ENCODE results near the gene BTG2. TPM values are rescaled to one million over a fixed set of nuclear protein-coding genes. Genes with fewer than 3 reads are reported as not detected.

The BTG2 gene
- total and polyA plus RNA-seq, 12 donors, result 11.4 to 175 (median 49.3) TPM

- Histone ChIP-seq H3K36me3 (replicated peaks in 1 of 2) (peaks cover 0 to 22% of the 10 kb centered on the region in 2 donors), H3K4me3 (peak overlapping the region in 1 of 4 donors; percentile 97), H3K4me1 (replicated peaks in 1 of 2) (peaks cover 14 to 36% of the 10 kb centered on the region in 2 donors), H3K27me3 (no peaks in the 10 kb centered on the region), H3K9me3 (replicated peaks in 1 of 3) (no peaks in the 10 kb centered on the region), H3K27ac (peak overlapping the region; percentile 69 to 98 (median 80))
- peak in 1 of 7 donors; percentile 60 for DNase-seq
- 78 to 82% (median 80%) methylated on average over 9 of the region's 9 CpGs for WGBS, 4 donors
- intact Hi-C loops (cut with DNase I), result no loop called here
- TF ChIP-seq CTCF (IDR thresholded peaks at IDR 0.05) (no peak), POLR2A (IDR thresholded peaks at IDR 0.05) (no peak)
Measured at GRCh38 chr1:203304391-203304918, 864 bp upstream of the BTG2 start.

GRCh38 chr1:203305809-203306088, 430 bp downstream of the BTG2 start:
- Histone ChIP-seq H3K4me1 (replicated peaks in 1 of 2) (peaks cover 14 to 44% of the 10 kb centered on the region in 2 donors), H3K27me3 (no peaks in the 10 kb centered on the region), H3K9me3 (replicated peaks in 1 of 3) (no peaks in the 10 kb centered on the region), H3K36me3 (replicated peaks in 1 of 2) (peaks cover 0 to 22% of the 10 kb centered on the region in 2 donors), H3K4me3 (peak overlapping the region; percentile 78 to 97 (median 94)), H3K27ac (peak overlapping the region; percentile 78 to 98 (median 93))
- TF ChIP-seq CTCF (IDR thresholded peaks at IDR 0.05) (no peak), POLR2A (IDR thresholded peaks at IDR 0.05) (no peak)
- intact Hi-C loops (cut with DNase I), result no loop called here
- DNase-seq, result peak in 1 of 7 donors; percentile 37
- 0 to 1% (median 0%) methylated on average over 1 to 21 of the region's 21 CpGs for WGBS, 4 donors

- Histone ChIP-seq H3K27ac (peak overlapping the region; percentile 78 to 98 (median 93)), H3K9me3 (replicated peaks in 1 of 3) (no peaks in the 10 kb centered on the region), H3K4me1 (replicated peaks in 1 of 2) (peaks cover 14 to 44% of the 10 kb centered on the region in 2 donors), H3K27me3 (no peaks in the 10 kb centered on the region), H3K4me3 (peak overlapping the region; percentile 78 to 97 (median 94)), H3K36me3 (replicated peaks in 1 of 2) (peaks cover 0 to 22% of the 10 kb centered on the region in 2 donors)
- peak; percentile 82 to 91 (median 85) for DNase-seq
- TF ChIP-seq POLR2A (IDR thresholded peaks at IDR 0.05) (peak in 1 of 2 donors; percentile 57), CTCF (IDR thresholded peaks at IDR 0.05) (peak in 2 of 6 experiments; percentile 19 to 24)
- intact Hi-C loops (cut with DNase I), result no loop called here
- WGBS, 4 donors, result 1 to 2% (median 1%) methylated on average over 10 to 22 of the region's 22 CpGs
Measured at GRCh38 chr1:203306089-203306964, 1.0 kb downstream of the BTG2 start.

GRCh38 chr1:203306965-203307541, 1.7 kb downstream of the BTG2 start:
- TF ChIP-seq POLR2A (IDR thresholded peaks at IDR 0.05), result peak; percentile 22 to 55
- no peak for TF ChIP-seq CTCF (IDR thresholded peaks at IDR 0.05)
- peaks cover 14 to 44% of the 10 kb centered on the region in 2 donors for H3K4me1 ChIP-seq (replicated peaks in 1 of 2)
- intact Hi-C loops (cut with DNase I), result no loop called here
- no peaks in the 10 kb centered on the region for H3K27me3 ChIP-seq
- H3K9me3 ChIP-seq (replicated peaks in 1 of 3), result no peaks in the 10 kb centered on the region
- H3K36me3 ChIP-seq (replicated peaks in 1 of 2), result peaks cover 0 to 22% of the 10 kb centered on the region in 2 donors
- peak in 3 of 7 donors; percentile 49 to 70 (median 62) for DNase-seq
- H3K27ac ChIP-seq, result peak overlapping the region in 3 of 5 donors; percentile 93 to 98 (median 97)
- WGBS, 4 donors, result 61 to 70% (median 66%) methylated on average over 9 to 21 of the region's 21 CpGs
- H3K4me3 ChIP-seq, result peak overlapping the region in 3 of 4 donors; percentile 13 to 97 (median 78)

Measured in adrenal gland (tissue), 12 donors.